Type B pancreatic cell (in vitro differentiated cells): ENCODE data around the gene MRPS14. TPM values are rescaled to one million over a fixed set of nuclear protein-coding genes. Genes with fewer than 3 reads are reported as not detected.

ENCODE experiments used
- DNase-seq: peaks from one replicate; pipeline ENCODE4 v3.0.0; 2021; ENCODE audit warnings: mixed read lengths; ENCODE audit not compliant: unreplicated experiment; ENCODE audit errors: extremely low spot score
- H3K27ac Mint-ChIP-seq: 2 replicates; pipeline ENCODE4 v1.8.0; 2021; ENCODE audit warnings: mild to moderate bottlenecking, mixed read lengths
- H3K27me3 Mint-ChIP-seq: 2 replicates; pipeline ENCODE4 v1.8.0; 2021; ENCODE audit warnings: mixed read lengths
- H3K36me3 Mint-ChIP-seq: 2 replicates; pipeline ENCODE4 v1.8.0; 2021; ENCODE audit warnings: mixed read lengths
- H3K4me1 Mint-ChIP-seq: one replicate; pipeline ENCODE4 v1.8.0; 2021; ENCODE audit warnings: mixed read lengths; ENCODE audit not compliant: unreplicated experiment
- H3K4me3 Mint-ChIP-seq: 2 replicates; pipeline ENCODE4 v1.8.0; 2021; ENCODE audit warnings: mild to moderate bottlenecking, mixed read lengths
- H3K9me3 Mint-ChIP-seq: 2 replicates; pipeline ENCODE4 v1.8.0; 2021; ENCODE audit warnings: mixed read lengths
- total RNA-seq: library from RNA; stranded (reverse); gene quantifications from 2 replicates; pipeline ENCODE4 v1.2.1, GENCODE V29; 2021; ENCODE audit warnings: low replicate concordance
- TF ChIP-seq, protein P1 (sequence below): fragments of 200-600 bp; sonication (generic); conservative IDR thresholded peaks from 2 replicates; pipeline ENCODE4 v1.5.0; 2021; ENCODE audit warnings: antibody characterized with exemption, mild to moderate bottlenecking

MRPS14 gene
- total RNA-seq, 1 donor from 2014 or later = 35.7 TPM

- Mint-ChIP-seq H3K36me3 (peaks cover 11% of the 10 kb centered on the region), H3K4me3 (no peak overlapping the region)
- TF ChIP-seq, protein P1, sequence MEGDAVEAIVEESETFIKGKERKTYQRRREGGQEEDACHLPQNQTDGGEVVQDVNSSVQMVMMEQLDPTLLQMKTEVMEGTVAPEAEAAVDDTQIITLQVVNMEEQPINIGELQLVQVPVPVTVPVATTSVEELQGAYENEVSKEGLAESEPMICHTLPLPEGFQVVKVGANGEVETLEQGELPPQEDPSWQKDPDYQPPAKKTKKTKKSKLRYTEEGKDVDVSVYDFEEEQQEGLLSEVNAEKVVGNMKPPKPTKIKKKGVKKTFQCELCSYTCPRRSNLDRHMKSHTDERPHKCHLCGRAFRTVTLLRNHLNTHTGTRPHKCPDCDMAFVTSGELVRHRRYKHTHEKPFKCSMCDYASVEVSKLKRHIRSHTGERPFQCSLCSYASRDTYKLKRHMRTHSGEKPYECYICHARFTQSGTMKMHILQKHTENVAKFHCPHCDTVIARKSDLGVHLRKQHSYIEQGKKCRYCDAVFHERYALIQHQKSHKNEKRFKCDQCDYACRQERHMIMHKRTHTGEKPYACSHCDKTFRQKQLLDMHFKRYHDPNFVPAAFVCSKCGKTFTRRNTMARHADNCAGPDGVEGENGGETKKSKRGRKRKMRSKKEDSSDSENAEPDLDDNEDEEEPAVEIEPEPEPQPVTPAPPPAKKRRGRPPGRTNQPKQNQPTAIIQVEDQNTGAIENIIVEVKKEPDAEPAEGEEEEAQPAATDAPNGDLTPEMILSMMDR = no peak
These were observed 51.3 kb downstream of the MRPS14 start for GRCh38 chr1:174971902-174972301.

GRCh38 chr1:174971466-174971865 lies 51.8 kb downstream of the MRPS14 start:
- Mint-ChIP-seq H3K9me3 (no peaks in the 10 kb centered on the region), H3K4me3 (peak overlapping the region; percentile 41), H3K36me3 (peaks cover 11% of the 10 kb centered on the region), H3K27me3 (no peaks in the 10 kb centered on the region), H3K27ac (peak overlapping the region; percentile 88), H3K4me1 (peaks cover 20% of the 10 kb centered on the region)
- DNase-seq = no peak
- TF ChIP-seq, protein P1 = no peak

More at GRCh38 chr1:174971902-174972301, 51.3 kb downstream of the MRPS14 start:
- H3K4me1 Mint-ChIP-seq = peaks cover 19% of the 10 kb centered on the region
- H3K27ac Mint-ChIP-seq = peak overlapping the region; percentile 88
- no peak for DNase-seq
- H3K27me3 Mint-ChIP-seq = no peaks in the 10 kb centered on the region
- H3K9me3 Mint-ChIP-seq = no peaks in the 10 kb centered on the region

- Mint-ChIP-seq H3K4me3 (no peak overlapping the region), H3K27ac (peak overlapping the region; percentile 11), H3K4me1 (peaks cover 31% of the 10 kb centered on the region), H3K9me3 (no peaks in the 10 kb centered on the region), H3K36me3 (peaks cover 3% of the 10 kb centered on the region), H3K27me3 (no peaks in the 10 kb centered on the region)
- DNase-seq = no peak
- TF ChIP-seq, protein P1 = no peak
These were observed 53.2 kb downstream of the MRPS14 start for GRCh38 chr1:174969977-174970376.

GRCh38 chr1:174968750-174969244 lies 54.4 kb downstream of the MRPS14 start:
- Mint-ChIP-seq H3K4me3 (peak overlapping the region; percentile 46), H3K27me3 (no peaks in the 10 kb centered on the region), H3K27ac (peak overlapping the region; percentile 89), H3K36me3 (peaks cover 3% of the 10 kb centered on the region), H3K4me1 (peaks cover 41% of the 10 kb centered on the region), H3K9me3 (no peaks in the 10 kb centered on the region)
- TF ChIP-seq, protein P1 = no peak
- no peak for DNase-seq

- peaks cover 48% of the 10 kb centered on the region for H3K4me1 Mint-ChIP-seq
- H3K4me3 Mint-ChIP-seq = peak overlapping the region; percentile 70
- no peaks in the 10 kb centered on the region for H3K27me3 Mint-ChIP-seq
- peaks cover 3% of the 10 kb centered on the region for H3K36me3 Mint-ChIP-seq
- DNase-seq = no peak
- no peaks in the 10 kb centered on the region for H3K9me3 Mint-ChIP-seq
- H3K27ac Mint-ChIP-seq = peak overlapping the region; percentile 89
- TF ChIP-seq, protein P1 = no peak
These were observed 55.1 kb downstream of the MRPS14 start for GRCh38 chr1:174967845-174968705.
